ENCODE data around the gene IGF1R. TPM values are rescaled to one million over a fixed set of nuclear protein-coding genes. Genes with fewer than 3 reads are reported as not detected.

IGF1R gene
- total RNA-seq, 1 experiment from 2014 or later = 16.3 TPM

- Histone ChIP-seq H3K9me2 (ENCODE audit: insufficient read depth) (no peaks in the 10 kb centered on the region), H2AFZ (ENCODE audit: low read depth, low read length, poor library complexity, severe bottlenecking) (no peak overlapping the region), H3K4me1 (ENCODE audit: control insufficient read depth in 1 of 2, insufficient read depth in 2 of 2, low read length in 2 of 2) (peaks cover 16 to 19% of the 10 kb centered on the region in 2 experiments), H4K20me1 (ENCODE audit: insufficient read depth) (no peaks in the 10 kb centered on the region), H3K9me3 (ENCODE audit: control insufficient read depth in 1 of 2, insufficient read depth in 1 of 2, low read depth in 1 of 2, low read length in 2 of 2) (no peaks in the 10 kb centered on the region), H3K4me3 (replicated peaks in 1 of 2; ENCODE audit: low read depth in 1 of 2, low read length in 2 of 2) (no peak overlapping the region), H3K9ac (ENCODE audit: low read length) (no peak overlapping the region), H3K36me3 (ENCODE audit: control insufficient read depth in 1 of 2, insufficient read depth in 2 of 2, low read length in 2 of 2) (no peaks in the 10 kb centered on the region), H3K27ac (ENCODE audit: low read depth, low read length) (no peak overlapping the region), H3K79me2 (ENCODE audit: insufficient read depth, low read length) (no peaks in the 10 kb centered on the region), H3K4me2 (ENCODE audit: low read length) (peak overlapping the region; percentile 11), H3K27me3 (ENCODE audit: insufficient read depth, low read length) (no peaks in the 10 kb centered on the region)
- CTCF ChIA-PET = no interaction called here
- TF ChIP-seq CTCF (IDR thresholded peaks at IDR 0.05 in 2 of 3, conservative IDR thresholded peaks at IDR 0.05 in 1 of 3; ENCODE audit: borderline replicate concordance in 1 of 3, insufficient read depth in 1 of 3, low read depth in 2 of 3, low read length in 2 of 3) = no peak
- TF ChIP-seq POLR2AphosphoS5 (IDR thresholded peaks at IDR 0.05; ENCODE audit: low read depth, low read length) = no peak
- no peak for TF ChIP-seq FOSL1 (IDR thresholded peaks at IDR 0.05; ENCODE audit: low read depth)
- TF ChIP-seq EGR1 (IDR thresholded peaks at IDR 0.05; ENCODE audit: low read depth) = no peak
- no peak for TF ChIP-seq SP1 (IDR thresholded peaks at IDR 0.05; ENCODE audit: low read depth)
- no peak for TF ChIP-seq POLR2A (IDR thresholded peaks at IDR 0.05; ENCODE audit: borderline replicate concordance, extremely low read depth, insufficient read depth, insufficient read length)
- no peak for TF ChIP-seq ELF1 (IDR thresholded peaks at IDR 0.05; ENCODE audit: borderline replicate concordance, low read depth)
- no peak for TF ChIP-seq ZFX (IDR thresholded peaks at IDR 0.05)
- TF ChIP-seq RAD21 (IDR thresholded peaks at IDR 0.05; ENCODE audit: low read depth) = no peak
- no peak for TF ChIP-seq MAX (IDR thresholded peaks at IDR 0.05)
- TF ChIP-seq JUND (IDR thresholded peaks at IDR 0.05) = no peak
- TF ChIP-seq EZH2 (IDR thresholded peaks at IDR 0.05) = no peak
- TF ChIP-seq SIN3A (IDR thresholded peaks at IDR 0.05; ENCODE audit: low read depth) = no peak
- TF ChIP-seq TCF7L2 (IDR thresholded peaks at IDR 0.05; ENCODE audit: borderline replicate concordance, extremely low read depth, insufficient read depth, insufficient read length) = no peak
- TF ChIP-seq SRF (IDR thresholded peaks at IDR 0.05; ENCODE audit: low read depth) = no peak
- no peak for DNase-seq (ENCODE audit: low read depth, low spot score)
- RAD21 ChIA-PET (ENCODE audit: low non-redundant PET in 1 of 2, low total read pairs in 2 of 2, uncharacterized antibody in 2 of 2, unreplicated experiment in 2 of 2) = no interaction called here
- BruUV-seq (replicated peaks) = no TSS peak
- intact Hi-C loops (cut with micrococcal nuclease) = no loop called here
- peak; percentile 43; the same call in 1 of the 2 replicates for ATAC-seq
- POLR2A ChIA-PET = no interaction called here
Measured at GRCh38 chr15:98745650-98746374, 97.5 kb downstream of the IGF1R start.
